PC-3 (cell line): Measurements from ENCODE around the gene FKTN. TPM values are rescaled to one million over a fixed set of nuclear protein-coding genes. Genes with fewer than 3 reads are reported as not detected.

Experiments
- ATAC-seq: fragments of 200-7000 bp; cut with Tn5 transposase; 2 replicates; pipeline ENCODE4 v1.9.1; 2020; ENCODE audit warnings: mild to moderate bottlenecking, moderate library complexity
- BruUV-seq: library from RNA; stranded (reverse); fragments of 400-500 nt; replicated peaks from 2 replicates; lab custom pipeline; 2021; lab: Mats Ljungman, UMichigan
- CTCF ChIA-PET: fragments of 300-600 bp; sonication (Branson Sonifier 250); formaldehyde crosslinking; loops from one replicate; lab custom pipeline; 2022; ENCODE audit warnings: antibody characterized with exemption; lab: Charles Lee
- POLR2A ChIA-PET: fragments of 300-600 bp; sonication (Branson Sonifier 250); formaldehyde crosslinking; loops from one replicate; lab custom pipeline; 2022; ENCODE audit warnings: antibody characterized with exemption; ENCODE audit not compliant: unreplicated experiment; lab: Charles Lee
- DNase-seq: peaks from one replicate; pipeline ENCODE4 v3.0.0-alpha.2; 2015
- H2AFZ ChIP-seq: fragments of 300-600 bp; sonication (generic); 2 replicates; pipeline ENCODE4 v1.6.0; 2016; ENCODE audit warnings: antibody characterized with exemption, low read length
- H3F3A ChIP-seq: fragments of 300-600 bp; sonication (generic); one replicate; pipeline ENCODE4 v1.6.0; 2017; ENCODE audit warnings: antibody characterized with exemption, low read length, control low read depth, mild to moderate bottlenecking; ENCODE audit not compliant: unreplicated experiment
- H3K27ac ChIP-seq: fragments of 300-600 bp; sonication (generic); 2 replicates; pipeline ENCODE4 v1.5.1; 2016; ENCODE audit warnings: mild to moderate bottlenecking, low read length
- H3K27me3 ChIP-seq: fragments of 300-600 bp; sonication (generic); 2 replicates; pipeline ENCODE4 v1.6.1; 2016; ENCODE audit warnings: low read length, mixed read lengths
- H3K36me3 ChIP-seq: fragments of 300-600 bp; sonication (generic); 2 replicates; pipeline ENCODE4 v1.6.1; 2016; ENCODE audit warnings: low read depth, mixed run types, low read length, mixed read lengths
- H3K4me1 ChIP-seq: fragments of 300-600 bp; sonication (generic); 2 replicates; pipeline ENCODE4 v1.5.1; 2016; ENCODE audit warnings: low read length; ENCODE audit not compliant: insufficient read depth
- H3K4me2 ChIP-seq: fragments of 300-600 bp; sonication (generic); 2 replicates; pipeline ENCODE4 v1.6.0; 2016; ENCODE audit warnings: low read length
- H3K4me3 ChIP-seq: fragments of 300-600 bp; sonication (generic); 2 replicates; pipeline ENCODE4 v1.5.1; 2016; ENCODE audit warnings: mild to moderate bottlenecking, low read length, mixed read lengths
- H3K79me2 ChIP-seq: fragments of 300-600 bp; sonication (generic); 2 replicates; pipeline ENCODE4 v1.6.1; 2017; ENCODE audit warnings: low read length, mixed read lengths
- H3K9ac ChIP-seq: fragments of 300-600 bp; sonication (generic); 2 replicates; pipeline ENCODE4 v1.6.0; 2016; ENCODE audit warnings: mild to moderate bottlenecking, low read length
- H3K9me2 ChIP-seq: fragments of 300-600 bp; sonication (generic); replicated peaks from 2 replicates; pipeline ENCODE4 v1.6.1; 2016; ENCODE audit warnings: mixed run types, low read length, mixed read lengths
- H3K9me3 ChIP-seq: fragments of 300-600 bp; sonication (generic); 2 replicates; pipeline ENCODE4 v1.6.1; 2016; ENCODE audit warnings: low read length, mixed read lengths
- H4K20me1 ChIP-seq: fragments of 300-600 bp; sonication (generic); 2 replicates; pipeline ENCODE4 v1.6.1; 2016; ENCODE audit warnings: low read length, mixed read lengths
- EZH2 ChIP-seq: fragments of 300-600 bp; sonication (generic); IDR thresholded peaks from one replicate; pipeline ENCODE4 v1.6.1; 2017; ENCODE audit warnings: antibody characterized with exemption, mild to moderate bottlenecking, low read length; ENCODE audit not compliant: unreplicated experiment
- EZH2phosphoT487 ChIP-seq: fragments of 300-600 bp; sonication (generic); IDR thresholded peaks from 2 replicates; pipeline ENCODE4 v1.6.1; 2018; ENCODE audit warnings: mild to moderate bottlenecking, antibody characterized with exemption, low read length, borderline replicate concordance
- intact Hi-C: fragments of 100-400 bp; cut with micrococcal nuclease; formaldehyde crosslinking; loops from 2 replicates; pipeline ENCODE4 v1.9.0; 2023
- total RNA-seq: library from RNA; depleted of rRNA; stranded (reverse); fragments of >200 nt; gene quantifications from 2 replicates; pipeline ENCODE4 v1.2.3, GENCODE V29; 2014
- TF ChIP-seq, protein P1 (sequence below): fragments of 300-600 bp; sonication (generic); conservative IDR thresholded peaks from 2 replicates; pipeline ENCODE4 v1.5.1; 2017; ENCODE audit warnings: antibody characterized with exemption, low read depth, mild to moderate bottlenecking, low read length

The FKTN gene
- total RNA-seq, 1 experiment from 2014 or later = 9.2 TPM

DNA sequence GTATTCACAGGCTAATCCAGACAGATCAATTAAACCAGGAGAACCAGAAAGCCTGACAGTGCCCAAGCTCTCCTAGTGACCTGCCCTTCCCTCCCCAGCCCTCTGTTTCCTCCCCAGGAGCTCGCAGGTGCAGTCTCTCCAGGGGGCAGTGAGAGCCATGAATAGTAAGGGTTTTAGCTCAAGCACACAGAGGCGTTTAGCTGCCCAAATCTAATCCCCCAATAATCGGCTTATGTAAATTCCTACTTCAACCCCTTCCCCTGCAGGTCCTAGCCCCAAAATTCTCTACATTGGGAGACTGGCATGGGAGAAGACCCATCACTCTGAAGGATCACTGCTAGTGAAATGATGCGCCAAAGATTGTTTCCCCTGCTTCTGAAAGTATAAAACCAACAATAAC, 93.9 kb downstream of the FKTN start:
- ChIA-PET CTCF (no interaction called here), POLR2A (no interaction called here)
- no peak for ATAC-seq
- DNase-seq = no peak
- intact Hi-C loops = no loop called here
- no peak overlapping the region for H3K4me3 ChIP-seq
- H3K27me3 ChIP-seq = no peaks in the 10 kb centered on the region
- no peaks in the 10 kb centered on the region for H3K36me3 ChIP-seq
- no peaks in the 10 kb centered on the region for H3K79me2 ChIP-seq
- no peaks in the 10 kb centered on the region for H3K4me1 ChIP-seq
- H3K9me3 ChIP-seq = no peaks in the 10 kb centered on the region
- TF ChIP-seq EZH2phosphoT487 (no peak), EZH2 (no peak)
- TF ChIP-seq, protein P1, sequence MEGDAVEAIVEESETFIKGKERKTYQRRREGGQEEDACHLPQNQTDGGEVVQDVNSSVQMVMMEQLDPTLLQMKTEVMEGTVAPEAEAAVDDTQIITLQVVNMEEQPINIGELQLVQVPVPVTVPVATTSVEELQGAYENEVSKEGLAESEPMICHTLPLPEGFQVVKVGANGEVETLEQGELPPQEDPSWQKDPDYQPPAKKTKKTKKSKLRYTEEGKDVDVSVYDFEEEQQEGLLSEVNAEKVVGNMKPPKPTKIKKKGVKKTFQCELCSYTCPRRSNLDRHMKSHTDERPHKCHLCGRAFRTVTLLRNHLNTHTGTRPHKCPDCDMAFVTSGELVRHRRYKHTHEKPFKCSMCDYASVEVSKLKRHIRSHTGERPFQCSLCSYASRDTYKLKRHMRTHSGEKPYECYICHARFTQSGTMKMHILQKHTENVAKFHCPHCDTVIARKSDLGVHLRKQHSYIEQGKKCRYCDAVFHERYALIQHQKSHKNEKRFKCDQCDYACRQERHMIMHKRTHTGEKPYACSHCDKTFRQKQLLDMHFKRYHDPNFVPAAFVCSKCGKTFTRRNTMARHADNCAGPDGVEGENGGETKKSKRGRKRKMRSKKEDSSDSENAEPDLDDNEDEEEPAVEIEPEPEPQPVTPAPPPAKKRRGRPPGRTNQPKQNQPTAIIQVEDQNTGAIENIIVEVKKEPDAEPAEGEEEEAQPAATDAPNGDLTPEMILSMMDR = no peak
- H2AFZ ChIP-seq = no peak overlapping the region
- no peaks in the 10 kb centered on the region for H3F3A ChIP-seq
- no TSS peak for BruUV-seq
- no peaks in the 10 kb centered on the region for H4K20me1 ChIP-seq
- H3K9ac ChIP-seq = no peak overlapping the region
- H3K27ac ChIP-seq = no peak overlapping the region
- H3K4me2 ChIP-seq = no peak overlapping the region
- no peaks in the 10 kb centered on the region for H3K9me2 ChIP-seq

DNA sequence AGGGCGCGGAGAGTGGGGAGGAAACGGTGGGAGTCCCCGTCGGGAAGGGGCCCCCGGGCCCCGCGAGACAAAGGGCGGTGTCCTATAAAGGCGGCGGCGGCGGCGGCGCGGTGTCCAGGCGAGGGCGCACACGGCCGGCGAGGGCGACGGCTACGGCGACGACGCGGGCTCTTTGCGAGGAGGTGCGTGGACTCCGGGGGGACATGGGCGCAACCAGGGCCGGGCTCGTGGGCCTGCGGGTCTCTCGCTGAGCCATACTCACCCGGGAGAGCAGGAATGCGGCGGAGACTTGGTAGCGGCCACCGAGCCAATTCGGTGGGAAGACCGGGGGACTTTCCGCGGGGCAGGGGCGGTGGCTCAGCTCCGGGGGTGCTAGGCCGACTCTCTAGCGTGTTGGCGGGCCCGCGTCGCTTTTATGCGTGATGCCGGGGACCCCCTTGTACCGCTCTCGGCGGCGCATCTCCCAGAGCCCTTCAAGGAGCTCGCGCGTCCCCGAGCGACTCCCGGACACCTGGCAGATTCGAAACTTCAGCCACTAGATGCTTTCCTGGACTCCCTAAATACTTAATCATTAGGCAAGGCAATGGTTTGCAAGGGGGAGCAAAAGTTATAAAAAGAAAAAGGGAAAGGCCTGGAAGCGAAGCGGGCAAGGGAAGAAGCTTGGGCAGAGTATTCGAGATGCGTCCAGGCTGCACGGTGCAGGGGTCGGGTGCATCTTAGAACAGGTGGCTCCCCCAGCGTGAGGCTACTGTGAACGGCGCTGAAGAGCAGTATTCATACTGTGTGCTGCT, 98.4 kb downstream of the FKTN start:
- ATAC-seq (peak; percentile 78), DNase-seq (no peak)
- ChIA-PET POLR2A (no interaction called here), CTCF (no interaction called here)
- Histone ChIP-seq H3K27ac (no peak overlapping the region), H3K9me2 (no peaks in the 10 kb centered on the region), H3K4me2 (peak overlapping the region; percentile 79), H3F3A (no peaks in the 10 kb centered on the region), H3K36me3 (no peaks in the 10 kb centered on the region), H3K9ac (no peak overlapping the region), H3K27me3 (no peaks in the 10 kb centered on the region), H4K20me1 (no peaks in the 10 kb centered on the region), H2AFZ (peak overlapping the region; percentile 88), H3K4me3 (peak overlapping the region; percentile 67), H3K4me1 (no peaks in the 10 kb centered on the region), H3K79me2 (no peaks in the 10 kb centered on the region), H3K9me3 (no peaks in the 10 kb centered on the region)
- intact Hi-C loops = no loop called here
- TF ChIP-seq EZH2 = no peak
- TF ChIP-seq, protein P1 = peak; percentile 41
- BruUV-seq = no TSS peak

DNA sequence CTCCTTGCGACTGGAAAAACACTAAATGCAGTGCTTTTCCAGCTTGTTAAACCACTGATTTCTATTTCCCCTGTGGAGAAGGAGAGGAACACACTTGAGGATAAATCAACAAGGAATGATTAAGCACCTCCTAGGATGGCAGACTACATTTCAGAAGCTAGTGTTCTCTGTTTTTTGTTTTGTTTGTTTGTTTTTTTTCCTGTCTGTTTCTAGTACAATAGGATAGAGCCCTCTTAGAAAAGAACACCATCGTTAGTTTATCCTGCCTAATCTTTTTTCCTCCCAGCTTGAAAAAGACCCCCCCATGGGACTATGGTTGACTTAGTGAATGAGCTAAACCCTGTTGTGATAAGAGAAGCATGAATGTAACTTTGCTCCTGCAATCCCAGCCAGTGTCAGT, 100.4 kb downstream of the FKTN start:
- no peaks in the 10 kb centered on the region for H3K36me3 ChIP-seq
- H3K4me2 ChIP-seq = no peak overlapping the region
- no peak for DNase-seq
- H3K4me3 ChIP-seq = no peak overlapping the region
- H3F3A ChIP-seq = no peaks in the 10 kb centered on the region
- H3K9ac ChIP-seq = no peak overlapping the region
- no peaks in the 10 kb centered on the region for H3K79me2 ChIP-seq
- H3K27me3 ChIP-seq = no peaks in the 10 kb centered on the region
- no peaks in the 10 kb centered on the region for H3K4me1 ChIP-seq
- H3K27ac ChIP-seq = no peak overlapping the region
- BruUV-seq = no TSS peak
- intact Hi-C loops = no loop called here
- no peaks in the 10 kb centered on the region for H3K9me2 ChIP-seq
- ChIA-PET CTCF (no interaction called here), POLR2A (no interaction called here)
- H4K20me1 ChIP-seq = no peaks in the 10 kb centered on the region
- H2AFZ ChIP-seq = no peak overlapping the region
- no peaks in the 10 kb centered on the region for H3K9me3 ChIP-seq
- TF ChIP-seq EZH2 (no peak), EZH2phosphoT487 (no peak)
- TF ChIP-seq, protein P1 = no peak
- no peak for ATAC-seq
